SU-DHL-6 (cell line): Measurements from ENCODE around the gene SOCS6.

ENCODE experiments used
- H2AFZ ChIP-seq: fragments of 200-600 bp; sonication (generic); 2 replicates; pipeline ENCODE4 v1.6.1; 2014; ENCODE audit warnings: low read depth, mild to moderate bottlenecking, moderate library complexity, mixed read lengths, antibody characterized with exemption, low read length; ENCODE audit not compliant: severe bottlenecking
- H3F3A ChIP-seq: fragments of 200-600 bp; shearing (Covaris generic); 2 replicates; pipeline ENCODE4 v1.6.0; 2016; ENCODE audit warnings: antibody characterized with exemption, mild to moderate bottlenecking; ENCODE audit not compliant: insufficient read depth
- H3K27ac ChIP-seq: fragments of 200-600 bp; sonication (generic); 2 replicates; pipeline ENCODE4 v1.5.1; 2016; ENCODE audit warnings: low read depth, mild to moderate bottlenecking, low read length, moderate library complexity, mixed read lengths
- H3K27me3 ChIP-seq: fragments of 200-600 bp; sonication (generic), shearing (Covaris generic); 2 replicates; pipeline ENCODE4 v1.6.0; 2014; ENCODE audit warnings: mild to moderate bottlenecking, low read length
- H3K36me3 ChIP-seq: fragments of 200-600 bp; sonication (generic); 2 replicates; pipeline ENCODE4 v1.6.1; 2014; ENCODE audit warnings: mild to moderate bottlenecking, low read length, mixed read lengths
- H3K4me2 ChIP-seq: fragments of 300-600, 200-600 bp; shearing (Covaris generic), sonication (generic); 2 replicates; pipeline ENCODE4 v1.6.0; 2014; ENCODE audit warnings: low read length, low read depth, mild to moderate bottlenecking; ENCODE audit not compliant: poor library complexity, severe bottlenecking
- H3K4me3 ChIP-seq: fragments of 200-600 bp; sonication (generic); 2 replicates; pipeline ENCODE4 v1.5.1; 2014; ENCODE audit warnings: antibody characterized with exemption, low read length, mild to moderate bottlenecking, mixed read lengths; ENCODE audit not compliant: insufficient read depth, poor library complexity, severe bottlenecking
- H3K79me2 ChIP-seq: fragments of 200-600 bp; sonication (generic); 2 replicates; pipeline ENCODE4 v1.6.1; 2014; ENCODE audit warnings: mild to moderate bottlenecking, low read length, moderate library complexity; ENCODE audit not compliant: insufficient read depth
- H3K9ac ChIP-seq: fragments of 200-600 bp; sonication (generic); 2 replicates; pipeline ENCODE4 v1.7.0; 2014; ENCODE audit warnings: mild to moderate bottlenecking, low read length
- H3K9me2 ChIP-seq: fragments of 200-600 bp; sonication (generic); replicated peaks from 2 replicates; pipeline ENCODE4 v1.6.1; 2014; ENCODE audit warnings: low read length; ENCODE audit not compliant: insufficient read depth
- H3K9me3 ChIP-seq: fragments of 200-600 bp; sonication (generic); 2 replicates; pipeline ENCODE4 v1.6.1; 2014; ENCODE audit warnings: low read length, mixed read lengths; ENCODE audit not compliant: insufficient read depth
- H4K20me1 ChIP-seq: fragments of 200-600 bp; sonication (generic); 2 replicates; pipeline ENCODE4 v1.6.1; 2014; ENCODE audit warnings: low read depth, mild to moderate bottlenecking, antibody characterized with exemption, low read length, moderate library complexity, mixed read lengths
- CTCF ChIP-seq: fragments of 200-600 bp; sonication (generic); IDR thresholded peaks from one replicate; pipeline ENCODE4 v1.5.1; 2017; ENCODE audit warnings: antibody characterized with exemption, mild to moderate bottlenecking, low read length, moderate library complexity; ENCODE audit not compliant: insufficient read depth, poor library complexity, severe bottlenecking
- EZH2phosphoT487 ChIP-seq: fragments of 200-600 bp; sonication (generic), shearing (Covaris generic); conservative IDR thresholded peaks from 2 replicates; pipeline ENCODE4 v1.6.1; 2018; ENCODE audit warnings: mild to moderate bottlenecking, antibody characterized with exemption, low read length, moderate library complexity, mixed read lengths

Gene SOCS6

GRCh38 chr18:70331456-70332097 lies 42.7 kb downstream of the SOCS6 start:
- Histone ChIP-seq H3F3A (no peaks in the 10 kb centered on the region), H4K20me1 (no peaks in the 10 kb centered on the region), H3K9me2 (no peaks in the 10 kb centered on the region), H2AFZ (no peak overlapping the region), H3K79me2 (no peaks in the 10 kb centered on the region), H3K9ac (no peak overlapping the region), H3K36me3 (no peaks in the 10 kb centered on the region), H3K4me2 (no peak overlapping the region), H3K27me3 (no peaks in the 10 kb centered on the region), H3K4me3 (no peak overlapping the region), H3K27ac (no peak overlapping the region), H3K9me3 (peaks cover 7% of the 10 kb centered on the region; the same call in 1 of the 2 replicates)
- TF ChIP-seq EZH2phosphoT487 (no peak), CTCF (no peak)

- H3F3A ChIP-seq, result no peaks in the 10 kb centered on the region
- no peaks in the 10 kb centered on the region for H3K27me3 ChIP-seq
- no peak overlapping the region for H3K4me3 ChIP-seq
- H3K9me3 ChIP-seq, result peaks cover 7% of the 10 kb centered on the region; the same call in 1 of the 2 replicates
- H3K9ac ChIP-seq, result no peak overlapping the region
- H3K9me2 ChIP-seq, result no peaks in the 10 kb centered on the region
- no peak overlapping the region for H2AFZ ChIP-seq
- no peaks in the 10 kb centered on the region for H3K79me2 ChIP-seq
- TF ChIP-seq CTCF (no peak), EZH2phosphoT487 (no peak)
- no peaks in the 10 kb centered on the region for H3K36me3 ChIP-seq
- no peak overlapping the region for H3K27ac ChIP-seq
- H4K20me1 ChIP-seq, result no peaks in the 10 kb centered on the region
- no peak overlapping the region for H3K4me2 ChIP-seq
Measured at GRCh38 chr18:70332694-70333093, 43.8 kb downstream of the SOCS6 start.

GRCh38 chr18:70333316-70333715 lies 44.5 kb downstream of the SOCS6 start:
- no peaks in the 10 kb centered on the region for H3K9me2 ChIP-seq
- no peaks in the 10 kb centered on the region for H3K36me3 ChIP-seq
- no peak overlapping the region for H2AFZ ChIP-seq
- no peak overlapping the region for H3K27ac ChIP-seq
- H3K9me3 ChIP-seq, result peaks cover 7% of the 10 kb centered on the region; the same call in 1 of the 2 replicates
- H3K4me2 ChIP-seq, result no peak overlapping the region
- no peak overlapping the region for H3K4me3 ChIP-seq
- no peaks in the 10 kb centered on the region for H3K79me2 ChIP-seq
- no peak overlapping the region for H3K9ac ChIP-seq
- H3K27me3 ChIP-seq, result no peaks in the 10 kb centered on the region
- H4K20me1 ChIP-seq, result no peaks in the 10 kb centered on the region
- no peak for TF ChIP-seq CTCF
- no peaks in the 10 kb centered on the region for H3F3A ChIP-seq
